K562 (cell line): ENCODE data around the gene CTSO. TPM values are rescaled to one million over a fixed set of nuclear protein-coding genes. Genes with fewer than 3 reads are reported as not detected.

Source experiments
- ATAC-seq: fragments of 200-7000 bp; cut with Tn5 transposase; 3 replicates; pipeline ENCODE4 v1.9.1; 2020; ENCODE audit warnings: moderate library complexity
- BruUV-seq: library from RNA; stranded (reverse); fragments of 400-500 nt; replicated peaks from 2 replicates; lab custom pipeline; 2021; lab: Mats Ljungman, UMichigan
- CTCF ChIA-PET: fragments of 300-600 bp; formaldehyde crosslinking; extraction: SDS; loops from one replicate; lab custom pipeline; 2021; ENCODE audit warnings: low intra/inter-chr PET ratio; lab: Yijun Ruan, JAX
- POLR2A ChIA-PET: fragments of 300-600, 350-650 bp; sonication (Branson Sonifier 250); formaldehyde crosslinking; extraction: SDS; loops from one replicate; lab custom pipeline; 2021; ENCODE audit warnings: antibody characterized with exemption, inconsistent platforms; lab: Yijun Ruan, JAX
- DNase-seq, 4 experiments: peaks; one replicate each; pipeline versions ENCODE4 v3.0.0 to v3.0.0-alpha.2; 2011 to 2018; ENCODE audit warnings: low spot score in 3 of 4, mixed read lengths in 3 of 4; ENCODE audit errors: extremely low read depth in 1 of 4
- FAIRE-seq: peaks from 2 replicates; lab custom pipeline; 2011; peaks lifted over from hg19 to GRCh38; lab: Jason Lieb, UNC
- H2AFZ ChIP-seq: 2 replicates; pipeline ENCODE4 v1.6.0; 2011; ENCODE audit warnings: low read depth, low read length, control low read depth, inconsistent platforms
- H3K27ac ChIP-seq: fragments of 200-600 bp; 3 replicates; pipeline ENCODE4 v1.8.0; 2011; ENCODE audit warnings: low read depth, mild to moderate bottlenecking, control low read depth, inconsistent platforms, low read length, moderate library complexity, mixed read lengths; ENCODE audit errors: extremely low read depth
- H3K27me3 ChIP-seq, 2 experiments: fragments of 300-600 bp in 1 of 2; 2 replicates in 1 of 2; 3 replicates in 1 of 2; pipeline versions ENCODE4 v1.6.0 to v1.8.0; 2011; ENCODE audit warnings: inconsistent platforms in 2 of 2, low read length in 2 of 2, mild to moderate bottlenecking in 1 of 2, mixed read lengths in 1 of 2, moderate library complexity in 1 of 2; ENCODE audit not compliant: control insufficient read depth in 2 of 2, insufficient read depth in 2 of 2
- H3K36me3 ChIP-seq: fragments of 300-600 bp; 3 replicates; pipeline ENCODE4 v1.8.0; 2011; ENCODE audit warnings: mild to moderate bottlenecking, low read length, inconsistent platforms; ENCODE audit not compliant: control insufficient read depth, insufficient read depth
- H3K4me1 ChIP-seq, 2 experiments: fragments of 200-600 bp in 1 of 2; replicated peaks in 1 of 2; 2 replicates in 1 of 2; 3 replicates in 1 of 2; pipeline versions ENCODE4 v1.5.1 to v1.8.0; 2011; ENCODE audit warnings: inconsistent platforms in 2 of 2, low read length in 2 of 2, mild to moderate bottlenecking in 1 of 2, mixed read lengths in 1 of 2, moderate library complexity in 1 of 2; ENCODE audit not compliant: control insufficient read depth in 2 of 2, insufficient read depth in 2 of 2
- H3K4me2 ChIP-seq: 2 replicates; pipeline ENCODE4 v1.6.1; 2011; ENCODE audit warnings: low read length, control low read depth, inconsistent platforms, mixed read lengths; ENCODE audit not compliant: insufficient read depth
- H3K4me3 ChIP-seq: fragments of 200-600 bp; sonication (generic), shearing (Covaris generic); 2 replicates; pipeline ENCODE4 v1.5.1; 2016; ENCODE audit warnings: control low read depth, inconsistent platforms
- H3K79me2 ChIP-seq: fragments of 200-600 bp; 3 replicates; pipeline ENCODE4 v1.8.0; 2011; ENCODE audit warnings: low read length, inconsistent platforms; ENCODE audit not compliant: control insufficient read depth, insufficient read depth
- H3K9ac ChIP-seq, 2 experiments: 2 replicates each; pipeline versions ENCODE4 v1.6.0 to v1.6.1; 2011; ENCODE audit warnings: low read depth in 2 of 2, low read length in 2 of 2, control low read depth in 1 of 2, inconsistent platforms in 1 of 2, mild to moderate bottlenecking in 1 of 2, mixed read lengths in 1 of 2; ENCODE audit not compliant: insufficient read depth in 1 of 2
- H3K9me1 ChIP-seq: one replicate; pipeline ENCODE4 v1.6.0; 2011; ENCODE audit warnings: inconsistent platforms, mild to moderate bottlenecking, low read length, moderate library complexity; ENCODE audit not compliant: control insufficient read depth, insufficient read depth
- H3K9me3 ChIP-seq: replicated peaks from 2 replicates; pipeline ENCODE4 v1.5.1; 2011; ENCODE audit warnings: low read depth, low read length, inconsistent platforms; ENCODE audit not compliant: control insufficient read depth, insufficient read depth
- H4K20me1 ChIP-seq: replicated peaks from 2 replicates; pipeline ENCODE4 v1.6.1; 2011; ENCODE audit warnings: low read length, inconsistent platforms, mixed read lengths; ENCODE audit not compliant: control insufficient read depth, insufficient read depth
- HDAC1 ChIP-seq, 2 experiments: fragments of 450-650 bp; IDR thresholded peaks; 2 replicates each; pipeline ENCODE4 v1.6.1; 2016 to 2017; ENCODE audit warnings: inconsistent platforms in 1 of 2, mild to moderate bottlenecking in 1 of 2, moderate library complexity in 1 of 2
- HLTF ChIP-seq: fragments of 450-650 bp; IDR thresholded peaks from 2 replicates; pipeline ENCODE4 v1.6.1; 2016
- MYC ChIP-seq, 2 experiments: fragments of 250-450 bp in 1 of 2; sonication (Bioruptor Pico) in 1 of 2; IDR thresholded peaks; 2 replicates each; pipeline versions ENCODE4 v1.5.1 to v1.6.1; 2012 to 2021; ENCODE audit warnings: low read depth in 2 of 2, borderline replicate concordance in 1 of 2, improper control_type of control experiment in 1 of 2, low read length in 1 of 2, mild to moderate bottlenecking in 1 of 2, moderate library complexity in 1 of 2
- NFE2 ChIP-seq: IDR thresholded peaks from 2 replicates; pipeline ENCODE4 v1.6.1; 2014; ENCODE audit warnings: antibody characterized with exemption, low read depth
- SETDB1 ChIP-seq: IDR thresholded peaks from one replicate; pipeline ENCODE4 v1.6.1; 2012; ENCODE audit warnings: low read length, control low read depth, inconsistent platforms
- ZBED1 ChIP-seq: IDR thresholded peaks from 2 replicates; pipeline ENCODE4 v1.6.1; 2014
- ZNF586 ChIP-seq: fragments of 450-650 bp; formaldehyde crosslinking; conservative IDR thresholded peaks from 2 replicates; pipeline ENCODE4 v1.4.0; 2020; ENCODE audit warnings: mild to moderate bottlenecking, moderate library complexity
- ZNF644 ChIP-seq: fragments of 200-800 bp; sonication (Bioruptor generic); IDR thresholded peaks from 2 replicates; pipeline ENCODE4 v1.6.1; 2016; ENCODE audit warnings: low read depth, missing genetic modification characterization, missing compliant biosample characterization
- WGBS: fragments of 100-300 bp; shearing (Covaris generic); methylation state at CpG from one replicate; pipeline ENCODE4 v1.1.6; 2016; ENCODE audit warnings: low coverage, mixed read lengths; ENCODE audit not compliant: insufficient coverage; ENCODE audit errors: missing lambda C conversion rate; 5-methylcytosine and 5-hydroxymethylcytosine counted together
- in situ Hi-C: fragments of 300-500 bp; cut with MboI; formaldehyde crosslinking; loops from 4 replicates; pipeline ENCODE4 v1.15.0; 2018; ENCODE audit warnings: inconsistent platforms, mixed read lengths
- intact Hi-C: fragments of 100-400 bp; cut with micrococcal nuclease; formaldehyde crosslinking; loops from 2 replicates; pipeline ENCODE4 v1.14.2; 2022
- polyA plus RNA-seq, 8 experiments: library from polyadenylated mRNA; depleted of rRNA in 4 of 8; stranded (reverse) in 5 of 8; unstranded in 3 of 8; fragments of >200 nt; fragmentation: Nextera tagmentation in 2 of 8; fragmentation: Illumina TruSeq in 1 of 8; extraction: Ambion mirVana in 2 of 8; extraction: Trizol in 1 of 8; gene quantifications; 2 replicates each; pipeline versions ENCODE4 v1.2.1 to v1.2.3, GENCODE V29; 2011 to 2014; ENCODE audit warnings: inconsistent platforms in 1 of 8, missing spikeins in 1 of 8
- total RNA-seq, 7 experiments: library from RNA; depleted of rRNA in 6 of 7; stranded (reverse); fragments of >200 nt in 6 of 7; fragmentation: Illumina TruSeq in 2 of 7; extraction: Trizol in 2 of 7; gene quantifications; 2 replicates each; pipeline versions ENCODE4 v1.2.1 to v1.2.3, GENCODE V29; 2011 to 2021; ENCODE audit warnings: low replicate concordance in 1 of 7
- TF ChIP-seq, protein P1 (sequence below): fragments of 250-450 bp; sonication (Bioruptor Pico); IDR thresholded peaks from 2 replicates; pipeline ENCODE4 v1.4.0; 2020; ENCODE audit warnings: borderline replicate concordance
- TF ChIP-seq, protein P2 (sequence below): sonication (generic); formaldehyde crosslinking; IDR thresholded peaks from 2 replicates; pipeline ENCODE4 v1.8.0; 2023; ENCODE audit warnings: missing genetic modification reagents, mild to moderate bottlenecking, borderline replicate concordance
- TF ChIP-seq, protein P3 (sequence below): fragments of 450-650 bp; conservative IDR thresholded peaks from 2 replicates; pipeline ENCODE4 v1.6.1; 2016; ENCODE audit warnings: missing genetic modification characterization, low read depth, mild to moderate bottlenecking, missing compliant biosample characterization, moderate library complexity
- TF ChIP-seq, protein P4 (sequence below): fragments of 450-650 bp; IDR thresholded peaks from 2 replicates; pipeline ENCODE4 v1.6.1; 2016; ENCODE audit warnings: mild to moderate bottlenecking

CTSO gene
- total and polyA plus RNA-seq, 9 of the 15 experiments (the other 6 are each of a cell fraction or from before 2014, with no cell fraction given): 0.03 to 0.07 (median 0.04) TPM; not detected in 5

DNA sequence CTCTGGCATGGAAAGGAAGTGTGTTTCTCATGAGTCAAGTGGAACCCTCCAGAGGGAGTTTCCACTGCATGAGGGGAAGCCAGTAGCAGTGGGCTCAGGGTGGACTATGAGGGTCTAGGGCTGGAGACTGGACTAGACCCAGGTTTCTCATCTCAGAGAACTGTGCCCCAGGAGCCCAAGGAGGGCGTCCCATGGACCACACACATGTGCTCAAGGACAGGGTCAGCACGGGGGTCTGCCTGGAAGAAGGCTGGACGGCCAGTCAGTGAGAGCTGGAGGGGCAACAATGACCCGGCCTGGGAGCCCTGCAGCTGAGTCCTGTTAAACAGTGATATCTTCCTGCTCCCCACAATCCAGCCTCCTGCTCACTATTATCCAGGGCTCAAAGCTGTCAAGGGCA is 5.8 kb upstream of the CTSO start:
- Histone ChIP-seq H3K9me1 (no peaks in the 10 kb centered on the region), H3K27me3 (no peaks in the 10 kb centered on the region), H3K4me3 (no peak overlapping the region), H4K20me1 (no peaks in the 10 kb centered on the region), H3K4me1 (no peaks in the 10 kb centered on the region), H3K27ac (no peak overlapping the region), H3K4me2 (no peak overlapping the region), H3K36me3 (no peaks in the 10 kb centered on the region), H3K79me2 (no peaks in the 10 kb centered on the region), H2AFZ (no peak overlapping the region), H3K9ac (no peak overlapping the region), H3K9me3 (no peaks in the 10 kb centered on the region)
- intact Hi-C loops (loop anchor here (10.0 kb wide), 1 partner anchor 1405 kb away; the partner anchor contains the start of gene PLRG1), in situ Hi-C loops (no loop called here)
- POLR2A ChIA-PET: no interaction called here
- 4% methylated on average over 4 of the region's 4 CpGs for WGBS
- CTCF ChIA-PET: no interaction called here
- FAIRE-seq (no peak), DNase-seq (no peak), ATAC-seq (no peak)
- BruUV-seq: no TSS peak
- TF ChIP-seq ZBED1 (no peak), ZNF644 (tag) (no peak), ZNF586 (CRISPR knock-in tag) (no peak), HDAC1 (IDR thresholded peaks at IDR 0.05) (no peak), MYC (IDR thresholded peaks at IDR 0.05; ENCODE audit: low read depth, low read length) (no peak), MYC (CRISPR knock-in tag; IDR thresholded peaks at IDR 0.05; ENCODE audit: borderline replicate concordance, low read depth) (no peak), HLTF (no peak), NFE2 (no peak), SETDB1 (no peak)
- TF ChIP-seq, protein P1, sequence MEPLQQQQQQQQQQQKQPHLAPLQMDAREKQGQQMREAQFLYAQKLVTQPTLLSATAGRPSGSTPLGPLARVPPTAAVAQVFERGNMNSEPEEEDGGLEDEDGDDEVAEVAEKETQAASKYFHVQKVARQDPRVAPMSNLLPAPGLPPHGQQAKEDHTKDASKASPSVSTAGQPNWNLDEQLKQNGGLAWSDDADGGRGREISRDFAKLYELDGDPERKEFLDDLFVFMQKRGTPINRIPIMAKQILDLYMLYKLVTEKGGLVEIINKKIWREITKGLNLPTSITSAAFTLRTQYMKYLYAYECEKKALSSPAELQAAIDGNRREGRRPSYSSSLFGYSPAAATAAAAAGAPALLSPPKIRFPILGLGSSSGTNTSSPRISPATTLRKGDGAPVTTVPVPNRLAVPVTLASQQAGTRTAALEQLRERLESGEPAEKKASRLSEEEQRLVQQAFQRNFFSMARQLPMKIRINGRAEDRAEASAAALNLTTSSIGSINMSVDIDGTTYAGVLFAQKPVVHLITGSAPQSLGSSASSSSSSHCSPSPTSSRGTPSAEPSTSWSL (CRISPR knock-in tag): no peak
- TF ChIP-seq, protein P2, sequence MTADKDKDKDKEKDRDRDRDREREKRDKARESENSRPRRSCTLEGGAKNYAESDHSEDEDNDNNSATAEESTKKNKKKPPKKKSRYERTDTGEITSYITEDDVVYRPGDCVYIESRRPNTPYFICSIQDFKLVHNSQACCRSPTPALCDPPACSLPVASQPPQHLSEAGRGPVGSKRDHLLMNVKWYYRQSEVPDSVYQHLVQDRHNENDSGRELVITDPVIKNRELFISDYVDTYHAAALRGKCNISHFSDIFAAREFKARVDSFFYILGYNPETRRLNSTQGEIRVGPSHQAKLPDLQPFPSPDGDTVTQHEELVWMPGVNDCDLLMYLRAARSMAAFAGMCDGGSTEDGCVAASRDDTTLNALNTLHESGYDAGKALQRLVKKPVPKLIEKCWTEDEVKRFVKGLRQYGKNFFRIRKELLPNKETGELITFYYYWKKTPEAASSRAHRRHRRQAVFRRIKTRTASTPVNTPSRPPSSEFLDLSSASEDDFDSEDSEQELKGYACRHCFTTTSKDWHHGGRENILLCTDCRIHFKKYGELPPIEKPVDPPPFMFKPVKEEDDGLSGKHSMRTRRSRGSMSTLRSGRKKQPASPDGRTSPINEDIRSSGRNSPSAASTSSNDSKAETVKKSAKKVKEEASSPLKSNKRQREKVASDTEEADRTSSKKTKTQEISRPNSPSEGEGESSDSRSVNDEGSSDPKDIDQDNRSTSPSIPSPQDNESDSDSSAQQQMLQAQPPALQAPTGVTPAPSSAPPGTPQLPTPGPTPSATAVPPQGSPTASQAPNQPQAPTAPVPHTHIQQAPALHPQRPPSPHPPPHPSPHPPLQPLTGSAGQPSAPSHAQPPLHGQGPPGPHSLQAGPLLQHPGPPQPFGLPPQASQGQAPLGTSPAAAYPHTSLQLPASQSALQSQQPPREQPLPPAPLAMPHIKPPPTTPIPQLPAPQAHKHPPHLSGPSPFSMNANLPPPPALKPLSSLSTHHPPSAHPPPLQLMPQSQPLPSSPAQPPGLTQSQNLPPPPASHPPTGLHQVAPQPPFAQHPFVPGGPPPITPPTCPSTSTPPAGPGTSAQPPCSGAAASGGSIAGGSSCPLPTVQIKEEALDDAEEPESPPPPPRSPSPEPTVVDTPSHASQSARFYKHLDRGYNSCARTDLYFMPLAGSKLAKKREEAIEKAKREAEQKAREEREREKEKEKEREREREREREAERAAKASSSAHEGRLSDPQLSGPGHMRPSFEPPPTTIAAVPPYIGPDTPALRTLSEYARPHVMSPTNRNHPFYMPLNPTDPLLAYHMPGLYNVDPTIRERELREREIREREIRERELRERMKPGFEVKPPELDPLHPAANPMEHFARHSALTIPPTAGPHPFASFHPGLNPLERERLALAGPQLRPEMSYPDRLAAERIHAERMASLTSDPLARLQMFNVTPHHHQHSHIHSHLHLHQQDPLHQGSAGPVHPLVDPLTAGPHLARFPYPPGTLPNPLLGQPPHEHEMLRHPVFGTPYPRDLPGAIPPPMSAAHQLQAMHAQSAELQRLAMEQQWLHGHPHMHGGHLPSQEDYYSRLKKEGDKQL (CRISPR knock-in tag): no peak
- TF ChIP-seq, protein P3, sequence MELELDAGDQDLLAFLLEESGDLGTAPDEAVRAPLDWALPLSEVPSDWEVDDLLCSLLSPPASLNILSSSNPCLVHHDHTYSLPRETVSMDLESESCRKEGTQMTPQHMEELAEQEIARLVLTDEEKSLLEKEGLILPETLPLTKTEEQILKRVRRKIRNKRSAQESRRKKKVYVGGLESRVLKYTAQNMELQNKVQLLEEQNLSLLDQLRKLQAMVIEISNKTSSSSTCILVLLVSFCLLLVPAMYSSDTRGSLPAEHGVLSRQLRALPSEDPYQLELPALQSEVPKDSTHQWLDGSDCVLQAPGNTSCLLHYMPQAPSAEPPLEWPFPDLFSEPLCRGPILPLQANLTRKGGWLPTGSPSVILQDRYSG (tag): no peak
- TF ChIP-seq, protein P4, sequence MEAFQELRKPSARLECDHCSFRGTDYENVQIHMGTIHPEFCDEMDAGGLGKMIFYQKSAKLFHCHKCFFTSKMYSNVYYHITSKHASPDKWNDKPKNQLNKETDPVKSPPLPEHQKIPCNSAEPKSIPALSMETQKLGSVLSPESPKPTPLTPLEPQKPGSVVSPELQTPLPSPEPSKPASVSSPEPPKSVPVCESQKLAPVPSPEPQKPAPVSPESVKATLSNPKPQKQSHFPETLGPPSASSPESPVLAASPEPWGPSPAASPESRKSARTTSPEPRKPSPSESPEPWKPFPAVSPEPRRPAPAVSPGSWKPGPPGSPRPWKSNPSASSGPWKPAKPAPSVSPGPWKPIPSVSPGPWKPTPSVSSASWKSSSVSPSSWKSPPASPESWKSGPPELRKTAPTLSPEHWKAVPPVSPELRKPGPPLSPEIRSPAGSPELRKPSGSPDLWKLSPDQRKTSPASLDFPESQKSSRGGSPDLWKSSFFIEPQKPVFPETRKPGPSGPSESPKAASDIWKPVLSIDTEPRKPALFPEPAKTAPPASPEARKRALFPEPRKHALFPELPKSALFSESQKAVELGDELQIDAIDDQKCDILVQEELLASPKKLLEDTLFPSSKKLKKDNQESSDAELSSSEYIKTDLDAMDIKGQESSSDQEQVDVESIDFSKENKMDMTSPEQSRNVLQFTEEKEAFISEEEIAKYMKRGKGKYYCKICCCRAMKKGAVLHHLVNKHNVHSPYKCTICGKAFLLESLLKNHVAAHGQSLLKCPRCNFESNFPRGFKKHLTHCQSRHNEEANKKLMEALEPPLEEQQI: no peak
